Esophagus squamous epithelium (tissue), 5 donors: ENCODE data around the gene CACNA1I. TPM values are rescaled to one million over a fixed set of nuclear protein-coding genes. Genes with fewer than 3 reads are reported as not detected.

Experiments used
- DNase-seq: peaks from one replicate; lab custom pipeline; 2025; lab: John Stamatoyannopoulos, UW
- H3K27ac ChIP-seq, 4 donors: fragments of 200-600 bp; sonication (generic); one replicate each; pipeline ENCODE4 v1.5.1; 2016 to 2019; ENCODE audit warnings: mild to moderate bottlenecking in 1 of 4
- H3K27me3 ChIP-seq, 4 donors: fragments of 200-600 bp; sonication (generic); 1 replicate in 3 of 4; 2 replicates in 1 of 4; pipeline versions ENCODE4 v1.5.1 to v1.6.0; 2017 to 2021; ENCODE audit warnings: antibody characterized with exemption in 1 of 4
- H3K36me3 ChIP-seq, 3 donors: fragments of 200-600 bp; sonication (generic); one replicate each; pipeline ENCODE4 v1.5.1; 2016 to 2019
- H3K4me1 ChIP-seq, 3 donors: fragments of 200-600 bp; sonication (generic); one replicate each; pipeline ENCODE4 v1.5.1; 2017 to 2019
- H3K4me3 ChIP-seq, 4 donors: fragments of 200-600 bp; sonication (generic); 1 replicate in 3 of 4; 2 replicates in 1 of 4; pipeline ENCODE4 v1.5.1; 2016 to 2019; ENCODE audit warnings: mild to moderate bottlenecking in 2 of 4, moderate library complexity in 1 of 4
- H3K9me3 ChIP-seq, 3 donors: fragments of 200-600 bp; sonication (generic); one replicate each; pipeline ENCODE4 v1.5.1; 2016 to 2019
- POLR2A ChIP-seq, 4 donors: fragments of 450-650 bp; IDR thresholded peaks; one replicate each; pipeline ENCODE4 v1.6.1; 2017; ENCODE audit warnings: antibody characterized with exemption in 4 of 4, mild to moderate bottlenecking in 4 of 4, moderate library complexity in 3 of 4
- WGBS, 2 donors: methylation state at CpG; one replicate each; pipeline ENCODE4 v1.1.5; 2018; 5-methylcytosine and 5-hydroxymethylcytosine counted together
- intact Hi-C: fragments of 100-400 bp; cut with DNase I; formaldehyde crosslinking; loops from one replicate; pipeline ENCODE4 v1.15.0; 2022
- total RNA-seq, 4 donors: library from RNA; depleted of rRNA; stranded (reverse); fragments of >200 nt; gene quantifications; one replicate each; pipeline ENCODE4 v1.1.0, GENCODE V29; 2016
- TF ChIP-seq, protein P1 (sequence below), 6 experiments: fragments of 450-650 bp in 4 of 6; fragments of 200-600 bp in 2 of 6; sonication (generic) in 2 of 6; IDR thresholded peaks; one replicate each; pipeline ENCODE4 v1.5.1; 2016 to 2019; ENCODE audit warnings: antibody characterized with exemption in 6 of 6, mild to moderate bottlenecking in 4 of 6, moderate library complexity in 4 of 6
- donor health status: DM: yes; HTN: yes; CAD: no.

CACNA1I gene
- total RNA-seq, 4 donors from 2014 or later, result 0.12 to 0.38 (median 0.20) TPM

DNA sequence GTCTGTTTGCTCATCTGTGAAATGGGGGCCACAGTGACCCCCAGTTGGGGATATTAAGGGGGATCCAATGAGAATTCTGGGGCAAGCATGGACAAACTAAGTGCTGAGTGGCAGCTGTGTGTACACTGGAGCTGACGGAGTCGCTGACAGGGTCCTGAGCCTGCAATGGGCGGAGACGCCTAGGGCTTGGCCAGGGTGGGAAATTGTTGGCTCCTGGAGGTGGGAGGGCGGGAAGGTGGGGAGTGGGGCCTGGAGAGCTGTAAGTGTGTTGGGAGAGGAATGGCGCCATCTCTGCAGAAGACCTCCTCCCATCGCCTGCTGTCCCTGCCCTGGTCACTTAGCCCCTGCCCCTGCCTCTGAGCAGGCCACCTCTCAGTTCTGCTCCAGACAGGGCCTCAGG is 7.3 kb downstream of the CACNA1I start:
- intact Hi-C loops, result no loop called here
- DNase-seq, result no peak
- Histone ChIP-seq H3K27ac (no peak overlapping the region), H3K36me3 (no peaks in the 10 kb centered on the region), H3K4me1 (no peaks in the 10 kb centered on the region), H3K27me3 (peaks cover 0 to 51% (median 0%) of the 10 kb centered on the region in 4 donors), H3K4me3 (no peak overlapping the region), H3K9me3 (no peaks in the 10 kb centered on the region)
- no peak for TF ChIP-seq POLR2A (IDR thresholded peaks at IDR 0.05)
- TF ChIP-seq, protein P1, sequence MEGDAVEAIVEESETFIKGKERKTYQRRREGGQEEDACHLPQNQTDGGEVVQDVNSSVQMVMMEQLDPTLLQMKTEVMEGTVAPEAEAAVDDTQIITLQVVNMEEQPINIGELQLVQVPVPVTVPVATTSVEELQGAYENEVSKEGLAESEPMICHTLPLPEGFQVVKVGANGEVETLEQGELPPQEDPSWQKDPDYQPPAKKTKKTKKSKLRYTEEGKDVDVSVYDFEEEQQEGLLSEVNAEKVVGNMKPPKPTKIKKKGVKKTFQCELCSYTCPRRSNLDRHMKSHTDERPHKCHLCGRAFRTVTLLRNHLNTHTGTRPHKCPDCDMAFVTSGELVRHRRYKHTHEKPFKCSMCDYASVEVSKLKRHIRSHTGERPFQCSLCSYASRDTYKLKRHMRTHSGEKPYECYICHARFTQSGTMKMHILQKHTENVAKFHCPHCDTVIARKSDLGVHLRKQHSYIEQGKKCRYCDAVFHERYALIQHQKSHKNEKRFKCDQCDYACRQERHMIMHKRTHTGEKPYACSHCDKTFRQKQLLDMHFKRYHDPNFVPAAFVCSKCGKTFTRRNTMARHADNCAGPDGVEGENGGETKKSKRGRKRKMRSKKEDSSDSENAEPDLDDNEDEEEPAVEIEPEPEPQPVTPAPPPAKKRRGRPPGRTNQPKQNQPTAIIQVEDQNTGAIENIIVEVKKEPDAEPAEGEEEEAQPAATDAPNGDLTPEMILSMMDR (IDR thresholded peaks at IDR 0.05), result no peak
- 86 to 95% methylated on average over 7 of the region's 7 CpGs for WGBS, 2 donors

DNA sequence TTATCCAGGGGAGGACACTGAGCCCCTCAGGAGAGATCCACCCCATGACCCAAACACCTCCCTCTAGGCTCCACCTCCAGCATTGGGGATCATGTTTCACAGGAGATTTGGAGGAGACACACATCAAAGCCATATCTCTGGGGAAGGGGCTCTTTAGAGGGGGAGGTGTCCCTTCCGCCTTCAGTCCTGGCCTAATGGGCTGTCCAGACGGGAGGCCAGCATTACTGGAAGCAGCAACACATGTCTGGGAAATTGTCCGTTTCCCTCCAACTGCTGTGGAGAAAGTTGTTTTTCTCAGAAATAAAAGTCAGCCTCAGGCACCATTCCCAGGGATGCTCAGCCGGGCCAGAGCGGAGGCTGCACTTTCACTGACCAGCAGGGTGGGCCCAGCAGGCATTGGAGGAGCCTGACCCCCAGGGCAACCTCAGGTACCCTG is 9.5 kb downstream of the CACNA1I start:
- peaks cover 0 to 56% (median 0%) of the 10 kb centered on the region in 4 donors for H3K27me3 ChIP-seq
- TF ChIP-seq, protein P1 (IDR thresholded peaks at IDR 0.05), result no peak
- TF ChIP-seq POLR2A (IDR thresholded peaks at IDR 0.05), result no peak
- no peaks in the 10 kb centered on the region for H3K36me3 ChIP-seq
- intact Hi-C loops, result no loop called here
- no peak overlapping the region for H3K27ac ChIP-seq
- no peaks in the 10 kb centered on the region for H3K4me1 ChIP-seq
- H3K4me3 ChIP-seq, result no peak overlapping the region
- WGBS, 2 donors, result no CpG with 5 or more reads among the region's 5 CpGs
- no peaks in the 10 kb centered on the region for H3K9me3 ChIP-seq
- DNase-seq, result no peak

DNA sequence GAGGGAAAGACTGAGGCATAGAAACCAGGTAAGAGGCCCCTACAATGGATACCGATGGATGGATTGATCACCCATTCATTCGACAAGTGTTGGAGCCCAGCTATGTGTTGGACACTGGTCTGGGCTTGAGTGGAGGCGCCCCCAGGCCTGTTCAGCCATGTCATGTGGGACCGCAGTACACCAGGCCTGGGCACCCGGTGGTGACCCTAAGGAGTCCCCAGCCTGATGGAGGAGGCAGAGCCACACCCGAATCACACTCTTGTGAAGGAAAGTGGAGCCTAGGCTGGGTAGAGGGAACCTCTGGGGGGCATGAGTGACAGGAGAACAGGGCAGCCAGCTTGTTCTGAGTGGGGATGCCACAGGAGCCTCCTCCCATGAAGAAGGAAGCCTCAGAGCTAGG is 10.2 kb downstream of the CACNA1I start:
- peaks cover 0 to 55% (median 0%) of the 10 kb centered on the region in 4 donors for H3K27me3 ChIP-seq
- intact Hi-C loops, result no loop called here
- H3K4me1 ChIP-seq, result no peaks in the 10 kb centered on the region
- H3K27ac ChIP-seq, result no peak overlapping the region
- 86 to 96% methylated on average over 2 to 6 of the region's 6 CpGs for WGBS, 2 donors
- H3K9me3 ChIP-seq, result no peaks in the 10 kb centered on the region
- DNase-seq, result no peak
- TF ChIP-seq POLR2A (IDR thresholded peaks at IDR 0.05), result no peak
- TF ChIP-seq, protein P1 (IDR thresholded peaks at IDR 0.05), result no peak
- H3K36me3 ChIP-seq, result no peaks in the 10 kb centered on the region
- no peak overlapping the region for H3K4me3 ChIP-seq

DNA sequence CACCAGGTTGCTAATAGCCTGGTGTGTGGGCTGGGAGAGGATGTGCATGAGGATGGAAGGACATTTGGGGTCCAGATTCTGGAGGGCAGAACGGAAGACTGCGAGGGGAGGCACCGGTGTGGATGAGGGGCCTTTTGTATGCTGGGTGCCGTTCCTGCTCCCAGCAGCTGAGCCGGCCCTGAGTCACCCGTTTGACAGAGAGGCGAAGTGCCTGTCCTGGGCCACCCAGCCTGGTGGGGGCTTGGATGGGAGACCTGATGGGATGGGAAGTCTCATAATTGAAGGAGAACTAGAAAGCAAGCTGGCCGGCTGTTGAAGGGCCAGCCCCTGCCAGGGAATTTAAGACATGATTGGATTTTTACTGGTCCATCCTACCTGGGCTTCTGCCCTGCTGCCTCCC is 10.8 kb downstream of the CACNA1I start:
- 78 to 88% methylated on average over 5 to 8 of the region's 8 CpGs for WGBS, 2 donors
- Histone ChIP-seq H3K4me3 (no peak overlapping the region), H3K9me3 (no peaks in the 10 kb centered on the region), H3K27ac (no peak overlapping the region), H3K27me3 (peaks cover 0 to 50% (median 0%) of the 10 kb centered on the region in 4 donors), H3K4me1 (no peaks in the 10 kb centered on the region), H3K36me3 (no peaks in the 10 kb centered on the region)
- DNase-seq, result no peak
- TF ChIP-seq POLR2A (IDR thresholded peaks at IDR 0.05), result no peak
- TF ChIP-seq, protein P1 (IDR thresholded peaks at IDR 0.05), result no peak
- intact Hi-C loops, result no loop called here

DNA sequence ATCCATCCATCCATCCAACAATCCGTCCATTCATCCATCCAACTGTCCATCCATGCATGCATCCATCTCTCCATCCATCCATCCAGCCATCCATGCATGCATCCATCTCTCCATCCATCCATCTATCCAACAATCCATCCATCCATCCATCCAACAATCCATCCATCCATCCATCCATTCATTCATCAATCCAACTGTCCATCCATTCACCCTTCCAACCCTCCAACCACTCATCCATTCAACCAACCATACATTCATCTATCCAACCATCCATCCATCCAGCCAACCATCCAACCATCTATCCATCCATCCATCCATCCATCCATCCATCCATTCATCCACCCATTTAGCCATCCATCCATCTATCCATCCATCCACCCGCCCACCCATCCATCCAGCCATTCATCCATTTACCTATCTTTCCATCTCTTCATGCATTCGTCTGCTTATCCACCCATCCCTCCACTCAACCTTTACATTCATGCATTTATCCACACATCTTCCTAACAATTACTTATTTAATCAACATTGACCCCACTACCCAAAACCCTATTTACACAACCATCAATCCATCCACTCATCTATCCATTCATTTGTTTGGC is 12.6 kb downstream of the CACNA1I start:
- no peak for TF ChIP-seq POLR2A (IDR thresholded peaks at IDR 0.05)
- TF ChIP-seq, protein P1 (IDR thresholded peaks at IDR 0.05), result no peak
- 58 to 59% methylated on average over 3 of the region's 3 CpGs for WGBS, 2 donors

More for the DNA sequence above, 12.6 kb downstream of the CACNA1I start:
- Histone ChIP-seq H3K4me3 (no peak overlapping the region), H3K27me3 (peaks cover 0 to 37% (median 0%) of the 10 kb centered on the region in 4 donors), H3K9me3 (no peaks in the 10 kb centered on the region), H3K4me1 (no peaks in the 10 kb centered on the region), H3K27ac (no peak overlapping the region), H3K36me3 (no peaks in the 10 kb centered on the region)
- no peak for DNase-seq
- intact Hi-C loops, result no loop called here
